HCT116 (cell line): ENCODE results near the gene ZC3H12C. TPM values are rescaled to one million over a fixed set of nuclear protein-coding genes. Genes with fewer than 3 reads are reported as not detected.

Experiments
- ATAC-seq: fragments of 200-7000 bp; cut with Tn5 transposase; 2 replicates; pipeline ENCODE4 v1.9.1; 2020; ENCODE audit warnings: mild to moderate bottlenecking, moderate library complexity
- BruUV-seq: library from RNA; stranded (reverse); fragments of 400-500 nt; replicated peaks from 2 replicates; lab custom pipeline; 2021; lab: Mats Ljungman, UMichigan
- CTCF ChIA-PET: fragments of 300-600 bp; sonication (Branson Sonifier 250); formaldehyde crosslinking; loops from one replicate; lab custom pipeline; 2021; ENCODE audit warnings: antibody characterized with exemption; lab: Charles Lee
- POLR2A ChIA-PET: fragments of 300-600, 350-600 bp; sonication (Branson Sonifier 250); formaldehyde crosslinking; loops from one replicate; lab custom pipeline; 2021; ENCODE audit warnings: antibody characterized with exemption; lab: Charles Lee
- RAD21 ChIA-PET, 2 experiments: fragments of 300-600 bp; sonication (Branson Sonifier 250); formaldehyde crosslinking; loops; one replicate each; lab custom pipeline; 2023; ENCODE audit warnings: low total read pairs in 2 of 2; ENCODE audit not compliant: uncharacterized antibody in 2 of 2, unreplicated experiment in 2 of 2, low non-redundant PET in 1 of 2; lab: Charles Lee
- DNase-seq: peaks from one replicate; pipeline ENCODE4 v3.0.0-alpha.2; 2010; ENCODE audit warnings: low read depth, low spot score
- H2AFZ ChIP-seq: fragments of 200-600 bp; shearing (Covaris generic), sonication (generic); 2 replicates; pipeline ENCODE4 v1.6.1; 2017; ENCODE audit warnings: low read depth, mixed run types, mixed read lengths, antibody characterized with exemption, low read length; ENCODE audit not compliant: poor library complexity, severe bottlenecking
- H3K27ac ChIP-seq: 2 replicates; pipeline ENCODE4 v1.5.1; 2012; ENCODE audit warnings: low read depth, low read length
- H3K27me3 ChIP-seq: fragments of 200-600 bp; sonication (generic); 2 replicates; pipeline ENCODE4 v1.6.1; 2016; ENCODE audit warnings: mixed run types, low read length, mixed read lengths; ENCODE audit not compliant: insufficient read depth
- H3K36me3 ChIP-seq, 2 experiments: fragments of 200-500 bp in 1 of 2; fragments of 200-600 bp in 1 of 2; sonication (Bioruptor generic) in 1 of 2; sonication (generic) in 1 of 2; 2 replicates each; pipeline versions ENCODE4 v1.5.1 to v1.6.1; 2014 to 2016; ENCODE audit warnings: low read length in 2 of 2, inconsistent platforms in 1 of 2, mixed read lengths in 1 of 2, mixed run types in 1 of 2; ENCODE audit not compliant: insufficient read depth in 2 of 2, control insufficient read depth in 1 of 2
- H3K4me1 ChIP-seq, 2 experiments: fragments of 200-600 bp in 1 of 2; sonication (generic) in 1 of 2; 2 replicates each; pipeline versions ENCODE4 v1.5.1 to v1.6.1; 2012 to 2017; ENCODE audit warnings: low read length in 2 of 2, inconsistent platforms in 1 of 2, mild to moderate bottlenecking in 1 of 2, mixed read lengths in 1 of 2, mixed run types in 1 of 2, moderate library complexity in 1 of 2; ENCODE audit not compliant: insufficient read depth in 2 of 2, control insufficient read depth in 1 of 2
- H3K4me2 ChIP-seq: fragments of 200-600 bp; sonication (generic); 2 replicates; pipeline ENCODE4 v1.6.1; 2017; ENCODE audit warnings: mixed run types, low read length, mixed read lengths
- H3K4me3 ChIP-seq, 2 experiments: fragments of 200-600 bp in 1 of 2; sonication (generic) in 1 of 2; replicated peaks in 1 of 2; 2 replicates each; pipeline ENCODE4 v1.5.1; 2011 to 2016; ENCODE audit warnings: low read length in 2 of 2, control low read depth in 1 of 2, low read depth in 1 of 2, mild to moderate bottlenecking in 1 of 2, mixed read lengths in 1 of 2, mixed run types in 1 of 2
- H3K79me2 ChIP-seq: fragments of 200-600 bp; sonication (generic); 2 replicates; pipeline ENCODE4 v1.6.1; 2017; ENCODE audit warnings: mild to moderate bottlenecking, mixed run types, low read length, moderate library complexity, mixed read lengths; ENCODE audit not compliant: insufficient read depth
- H3K9ac ChIP-seq: fragments of 200-600 bp; sonication (generic); 2 replicates; pipeline ENCODE4 v1.6.1; 2016; ENCODE audit warnings: low read length, mixed read lengths
- H3K9me2 ChIP-seq: fragments of 200-600 bp; sonication (generic), shearing (Covaris generic); 2 replicates; pipeline ENCODE4 v1.6.1; 2017; ENCODE audit warnings: mixed run types, mild to moderate bottlenecking, moderate library complexity; ENCODE audit not compliant: insufficient read depth
- H3K9me3 ChIP-seq, 2 experiments: fragments of 200-500 bp in 1 of 2; fragments of 200-600 bp in 1 of 2; sonication (Bioruptor generic) in 1 of 2; sonication (generic) in 1 of 2; 2 replicates each; pipeline ENCODE4 v1.6.1; 2014 to 2017; ENCODE audit warnings: low read length in 2 of 2, mixed read lengths in 2 of 2, inconsistent platforms in 1 of 2, low read depth in 1 of 2, mild to moderate bottlenecking in 1 of 2, mixed run types in 1 of 2, moderate library complexity in 1 of 2; ENCODE audit not compliant: control insufficient read depth in 1 of 2, insufficient read depth in 1 of 2
- H4K20me1 ChIP-seq: fragments of 200-600 bp; sonication (generic), shearing (Covaris generic); 2 replicates; pipeline ENCODE4 v1.6.1; 2017; ENCODE audit warnings: mixed run types, mild to moderate bottlenecking, moderate library complexity; ENCODE audit not compliant: insufficient read depth
- CBX3 ChIP-seq: IDR thresholded peaks from 2 replicates; pipeline ENCODE4 v1.6.1; 2012; ENCODE audit warnings: low read depth
- CEBPB ChIP-seq: IDR thresholded peaks from 2 replicates; pipeline ENCODE4 v1.6.1; 2012; ENCODE audit warnings: low read depth
- CTCF ChIP-seq, 3 experiments: fragments of 200-600 bp in 1 of 3; sonication (generic) in 1 of 3; IDR thresholded peaks in 2 of 3; conservative IDR thresholded peaks in 1 of 3; 2 replicates each; pipeline ENCODE4 v1.5.1; 2012 to 2017; ENCODE audit warnings: low read depth in 2 of 3, low read length in 2 of 3, antibody characterized with exemption in 1 of 3, borderline replicate concordance in 1 of 3, control low read depth in 1 of 3, mild to moderate bottlenecking in 1 of 3, mixed read lengths in 1 of 3, mixed run types in 1 of 3, moderate library complexity in 1 of 3; ENCODE audit not compliant: insufficient read depth in 1 of 3
- EGR1 ChIP-seq: IDR thresholded peaks from 2 replicates; pipeline ENCODE4 v1.6.1; 2012; ENCODE audit warnings: low read depth
- EZH2 ChIP-seq: fragments of 200-600 bp; sonication (generic); IDR thresholded peaks from 2 replicates; pipeline ENCODE4 v1.6.1; 2017; ENCODE audit warnings: antibody characterized with exemption, mixed run types
- FOSL1 ChIP-seq: IDR thresholded peaks from 2 replicates; pipeline ENCODE4 v1.6.1; 2012; ENCODE audit warnings: low read depth
- POLR2A ChIP-seq: IDR thresholded peaks from 2 replicates; pipeline ENCODE4 v1.7.0; 2011; ENCODE audit warnings: borderline replicate concordance; ENCODE audit not compliant: insufficient read depth, insufficient read length; ENCODE audit errors: extremely low read depth
- RAD21 ChIP-seq: IDR thresholded peaks from 2 replicates; pipeline ENCODE4 v1.6.1; 2012; ENCODE audit warnings: low read depth, mild to moderate bottlenecking
- REST ChIP-seq: IDR thresholded peaks from 2 replicates; pipeline ENCODE4 v1.6.1; 2012; ENCODE audit warnings: low read depth
- SRF ChIP-seq: IDR thresholded peaks from 2 replicates; pipeline ENCODE4 v1.6.1; 2012; ENCODE audit warnings: low read depth
- TCF7L2 ChIP-seq: IDR thresholded peaks from 2 replicates; pipeline ENCODE4 v1.7.0; 2011; ENCODE audit warnings: borderline replicate concordance, inconsistent platforms; ENCODE audit not compliant: insufficient read depth, insufficient read length; ENCODE audit errors: extremely low read depth
- YY1 ChIP-seq: IDR thresholded peaks from 2 replicates; pipeline ENCODE4 v1.6.1; 2011; ENCODE audit warnings: low read length, low read depth, moderate library complexity, mild to moderate bottlenecking; ENCODE audit not compliant: insufficient replicate concordance; ENCODE audit errors: extremely low read depth
- ZFX ChIP-seq: fragments of 450-650 bp; IDR thresholded peaks from 2 replicates; pipeline ENCODE4 v1.6.1; 2017
- ZNF274 ChIP-seq: fragments of 200-500 bp; sonication (Bioruptor generic); IDR thresholded peaks from 2 replicates; pipeline ENCODE4 v1.6.1; 2014; ENCODE audit warnings: mild to moderate bottlenecking, low read depth, low read length, inconsistent platforms
- intact Hi-C: fragments of 100-400 bp; cut with micrococcal nuclease; formaldehyde crosslinking; loops from 2 replicates; pipeline ENCODE4 v1.10.0; 2022
- total RNA-seq: library from RNA; stranded (reverse); gene quantifications from one replicate; pipeline ENCODE4 v1.2.1, GENCODE V29; 2021; ENCODE audit not compliant: unreplicated experiment
- TF ChIP-seq, protein P1 (sequence below): IDR thresholded peaks from 2 replicates; pipeline ENCODE4 v1.6.1; 2011; ENCODE audit warnings: mild to moderate bottlenecking, low read length, moderate library complexity; ENCODE audit not compliant: insufficient replicate concordance; ENCODE audit errors: extremely low read depth

The ZC3H12C gene
- total RNA-seq, 1 experiment from 2014 or later: 10.2 TPM

- TF ChIP-seq CBX3 (no peak), CTCF (IDR thresholded peaks at IDR 0.05 in 2 of 3, conservative IDR thresholded peaks at IDR 0.05 in 1 of 3; ENCODE audit: borderline replicate concordance in 1 of 3, insufficient read depth in 1 of 3, low read depth in 2 of 3, low read length in 2 of 3) (no peak), ZNF274 (no peak), RAD21 (no peak), POLR2A (no peak), EZH2 (no peak), SRF (no peak)
Observed at GRCh38 chr11:110185599-110185998, 92.4 kb downstream of the ZC3H12C start (continued).

- Histone ChIP-seq H3K79me2 (no peaks in the 10 kb centered on the region), H3K36me3 (no peaks in the 10 kb centered on the region), H3K9ac (no peak overlapping the region), H3K4me1 (peaks cover 5 to 44% of the 10 kb centered on the region in 2 experiments; a peak in 3 of 4 replicates), H3K9me2 (no peaks in the 10 kb centered on the region), H3K4me3 (no peak overlapping the region), H3K9me3 (no peaks in the 10 kb centered on the region), H3K27me3 (no peaks in the 10 kb centered on the region), H4K20me1 (no peaks in the 10 kb centered on the region), H3K4me2 (no peak overlapping the region), H2AFZ (no peak overlapping the region), H3K27ac (no peak overlapping the region)
- intact Hi-C loops: no loop called here
- no peak for DNase-seq
- BruUV-seq: no TSS peak
- RAD21 ChIA-PET: no interaction called here
- POLR2A ChIA-PET: no interaction called here
- CTCF ChIA-PET: interaction anchor here (1.8 kb wide), 1 partner anchor 9 kb away, joined by 5 read pairs; no protein-coding TSS in a partner anchor
- no peak for ATAC-seq
- no peak for TF ChIP-seq TCF7L2
- no peak for TF ChIP-seq CBX3
- TF ChIP-seq CEBPB: no peak
- TF ChIP-seq SRF: no peak
- TF ChIP-seq YY1: no peak
- no peak for TF ChIP-seq EGR1
- TF ChIP-seq, protein P1, sequence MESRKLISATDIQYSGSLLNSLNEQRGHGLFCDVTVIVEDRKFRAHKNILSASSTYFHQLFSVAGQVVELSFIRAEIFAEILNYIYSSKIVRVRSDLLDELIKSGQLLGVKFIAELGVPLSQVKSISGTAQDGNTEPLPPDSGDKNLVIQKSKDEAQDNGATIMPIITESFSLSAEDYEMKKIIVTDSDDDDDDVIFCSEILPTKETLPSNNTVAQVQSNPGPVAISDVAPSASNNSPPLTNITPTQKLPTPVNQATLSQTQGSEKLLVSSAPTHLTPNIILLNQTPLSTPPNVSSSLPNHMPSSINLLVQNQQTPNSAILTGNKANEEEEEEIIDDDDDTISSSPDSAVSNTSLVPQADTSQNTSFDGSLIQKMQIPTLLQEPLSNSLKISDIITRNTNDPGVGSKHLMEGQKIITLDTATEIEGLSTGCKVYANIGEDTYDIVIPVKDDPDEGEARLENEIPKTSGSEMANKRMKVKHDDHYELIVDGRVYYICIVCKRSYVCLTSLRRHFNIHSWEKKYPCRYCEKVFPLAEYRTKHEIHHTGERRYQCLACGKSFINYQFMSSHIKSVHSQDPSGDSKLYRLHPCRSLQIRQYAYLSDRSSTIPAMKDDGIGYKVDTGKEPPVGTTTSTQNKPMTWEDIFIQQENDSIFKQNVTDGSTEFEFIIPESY: no peak
- no peak for TF ChIP-seq ZFX
- no peak for TF ChIP-seq REST
- TF ChIP-seq EZH2: no peak
- TF ChIP-seq CTCF (IDR thresholded peaks at IDR 0.05 in 2 of 3, conservative IDR thresholded peaks at IDR 0.05 in 1 of 3; ENCODE audit: borderline replicate concordance in 1 of 3, insufficient read depth in 1 of 3, low read depth in 2 of 3, low read length in 2 of 3): no peak
- TF ChIP-seq FOSL1: no peak
Observed at GRCh38 chr11:110186456-110186855, 93.3 kb downstream of the ZC3H12C start.
